HG03039 (cell line): ENCODE results near the gene PAX3.

ENCODE experiments used
- ATAC-seq: cut with Tn5 transposase; IDR thresholded peaks from one replicate; pipeline ENCODE4 v1.9.1; 2021; ENCODE audit warnings: mild to moderate bottlenecking, moderate library complexity; ENCODE audit not compliant: unreplicated experiment

PAX3 gene

GRCh38 chr2:222311319-222311977 is 12.7 kb upstream of the PAX3 start:
- no peak for ATAC-seq

GRCh38 chr2:222310747-222311318 is 12.0 kb upstream of the PAX3 start:
- no peak for ATAC-seq

- no peak for ATAC-seq
Observed at GRCh38 chr2:222309766-222310165, 11.0 kb upstream of the PAX3 start.

- no peak for ATAC-seq
Observed at GRCh38 chr2:222309361-222309760, 10.6 kb upstream of the PAX3 start.

- no peak for ATAC-seq
Observed at GRCh38 chr2:222307978-222308730, 9.4 kb upstream of the PAX3 start.

GRCh38 chr2:222307143-222307756 is 8.5 kb upstream of the PAX3 start:
- ATAC-seq: no peak

GRCh38 chr2:222306393-222307142 is 7.8 kb upstream of the PAX3 start:
- ATAC-seq: no peak

GRCh38 chr2:222305516-222306392 is 7.0 kb upstream of the PAX3 start:
- ATAC-seq: peak; percentile 39

- no peak for ATAC-seq
Observed at GRCh38 chr2:222304737-222305515, 6.1 kb upstream of the PAX3 start.

- no peak for ATAC-seq
Observed at GRCh38 chr2:222303828-222304736, 5.3 kb upstream of the PAX3 start.

GRCh38 chr2:222303045-222303827 is 4.4 kb upstream of the PAX3 start:
- ATAC-seq: no peak

GRCh38 chr2:222302178-222303018 is 3.6 kb upstream of the PAX3 start:
- no peak for ATAC-seq

GRCh38 chr2:222301796-222302118 is 3.0 kb upstream of the PAX3 start:
- ATAC-seq: no peak

- no peak for ATAC-seq
Observed at GRCh38 chr2:222301053-222301795, 2.4 kb upstream of the PAX3 start.

- ATAC-seq: no peak
Observed at GRCh38 chr2:222300726-222301052, 1.9 kb upstream of the PAX3 start.
